Dermis lymphatic vessel endothelial cell (primary cell): ENCODE measurements around the gene ZSWIM7. TPM values are rescaled to one million over a fixed set of nuclear protein-coding genes. Genes with fewer than 3 reads are reported as not detected.

ENCODE experiments used
- total RNA-seq: library from RNA; depleted of rRNA; stranded (reverse); fragments of >200 nt; gene quantifications from 2 replicates; pipeline ENCODE4 v1.2.1, GENCODE V29; 2014

Gene ZSWIM7, protein sequence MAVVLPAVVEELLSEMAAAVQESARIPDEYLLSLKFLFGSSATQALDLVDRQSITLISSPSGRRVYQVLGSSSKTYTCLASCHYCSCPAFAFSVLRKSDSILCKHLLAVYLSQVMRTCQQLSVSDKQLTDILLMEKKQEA
- 30.8 and 33.7 TPM in 2 replicates for total RNA-seq

GRCh38 chr17:15999141-15999973, at the start of gene ZSWIM7, which contains the start of gene TTC19:
ZSWIM7 (minus strand) TSS chr17:15999704; CDS start chr17:15999594, 110 bp downstream.
TTC19 (plus strand) TSS chr17:15999824; CDS start chr17:15999849, 25 bp downstream.

DNA sequence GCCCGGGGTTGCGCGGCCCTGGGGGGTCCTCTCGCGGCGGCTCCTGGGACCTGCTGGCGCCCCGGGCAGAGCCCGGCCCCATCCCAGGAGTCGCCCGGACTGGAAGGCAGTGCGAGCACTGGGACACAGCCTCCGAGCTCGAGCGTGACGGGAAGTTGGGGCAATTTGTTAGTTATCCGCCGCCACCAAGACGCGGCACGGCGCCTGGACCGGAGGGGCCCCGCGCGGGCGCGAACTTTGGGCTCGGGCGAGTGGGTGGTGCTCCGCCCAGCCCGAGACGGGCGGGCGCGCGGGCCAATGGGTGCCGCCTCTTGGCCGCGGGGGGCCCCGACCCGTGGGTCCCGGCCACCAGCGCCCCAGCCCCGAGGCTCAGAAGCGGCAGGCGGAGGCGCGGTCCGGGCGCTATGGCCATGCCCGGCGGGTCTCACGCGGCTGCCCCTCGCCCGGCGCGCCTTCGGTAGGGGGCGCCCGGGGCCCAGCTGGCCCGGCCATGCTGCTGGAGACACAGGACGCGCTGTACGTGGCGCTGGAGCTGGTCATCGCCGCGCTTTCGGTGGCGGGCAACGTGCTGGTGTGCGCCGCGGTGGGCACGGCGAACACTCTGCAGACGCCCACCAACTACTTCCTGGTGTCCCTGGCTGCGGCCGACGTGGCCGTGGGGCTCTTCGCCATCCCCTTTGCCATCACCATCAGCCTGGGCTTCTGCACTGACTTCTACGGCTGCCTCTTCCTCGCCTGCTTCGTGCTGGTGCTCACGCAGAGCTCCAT, 54.6 kb downstream of the ZSWIM7 start, which contains the start of gene ADORA2B:
TSS of gene ADORA2B (plus strand) at position 372 of the 768 bp plus-strand sequence. CDS start at position 491, 119 bp downstream.

Other genes with a start within 250 kb of the ZSWIM7 start
- 2.5 and 5.5 TPM in 2 replicates for gene ADORA2B, start 54.6 kb downstream of the ZSWIM7 start, total RNA-seq
- 37.9 and 56.3 TPM in 2 replicates for gene TTC19, start 120 bp upstream of the ZSWIM7 start, total RNA-seq
- gene NCOR1, start 215.8 kb upstream of the ZSWIM7 start, total RNA-seq: 67.8 and 95.4 TPM in 2 replicates
- 9.4 and 11.2 TPM in 2 replicates for gene PIGL, start 217.5 kb upstream of the ZSWIM7 start, total RNA-seq